Ishikawa (cell line): ENCODE measurements around the gene ERP29.

ENCODE experiments used
- CEBPB ChIP-seq: IDR thresholded peaks from 2 replicates; pipeline ENCODE4 v1.6.1; 2012
- CREB1 ChIP-seq: IDR thresholded peaks from 2 replicates; pipeline ENCODE4 v1.6.1; 2012; ENCODE audit warnings: low read depth
- EGR1 ChIP-seq: IDR thresholded peaks from 2 replicates; pipeline ENCODE4 v1.6.1; 2012
- EP300 ChIP-seq: IDR thresholded peaks from 2 replicates; pipeline ENCODE4 v1.6.1; 2012; ENCODE audit warnings: borderline replicate concordance
- FOXM1 ChIP-seq: IDR thresholded peaks from 2 replicates; pipeline ENCODE4 v1.6.1; 2012; ENCODE audit warnings: low read depth, borderline replicate concordance
- NFIC ChIP-seq: IDR thresholded peaks from 2 replicates; pipeline ENCODE4 v1.6.1; 2012
- RAD21 ChIP-seq: IDR thresholded peaks from 2 replicates; pipeline ENCODE4 v1.6.1; 2012; ENCODE audit warnings: low read depth
- TAF1 ChIP-seq: IDR thresholded peaks from 2 replicates; pipeline ENCODE4 v1.6.1; 2012; ENCODE audit warnings: low read depth, mild to moderate bottlenecking
- TCF12 ChIP-seq: IDR thresholded peaks from 2 replicates; pipeline ENCODE4 v1.6.1; 2012; ENCODE audit warnings: low read depth
- TEAD4 ChIP-seq: IDR thresholded peaks from 2 replicates; pipeline ENCODE4 v1.6.1; 2012
- USF1 ChIP-seq: IDR thresholded peaks from 2 replicates; pipeline ENCODE4 v1.6.1; 2012
- YY1 ChIP-seq: IDR thresholded peaks from 2 replicates; pipeline ENCODE4 v1.6.1; 2012; ENCODE audit warnings: low read depth
- ZBTB7A ChIP-seq: IDR thresholded peaks from 2 replicates; pipeline ENCODE4 v1.6.1; 2012; ENCODE audit warnings: low read depth
- TF ChIP-seq, protein P1 (sequence below): IDR thresholded peaks from 2 replicates; pipeline ENCODE4 v1.6.1; 2012
- TF ChIP-seq, protein P2 (sequence below): IDR thresholded peaks from 2 replicates; pipeline ENCODE4 v1.6.1; 2012; ENCODE audit warnings: low read depth, mild to moderate bottlenecking

The ERP29 gene

DNA sequence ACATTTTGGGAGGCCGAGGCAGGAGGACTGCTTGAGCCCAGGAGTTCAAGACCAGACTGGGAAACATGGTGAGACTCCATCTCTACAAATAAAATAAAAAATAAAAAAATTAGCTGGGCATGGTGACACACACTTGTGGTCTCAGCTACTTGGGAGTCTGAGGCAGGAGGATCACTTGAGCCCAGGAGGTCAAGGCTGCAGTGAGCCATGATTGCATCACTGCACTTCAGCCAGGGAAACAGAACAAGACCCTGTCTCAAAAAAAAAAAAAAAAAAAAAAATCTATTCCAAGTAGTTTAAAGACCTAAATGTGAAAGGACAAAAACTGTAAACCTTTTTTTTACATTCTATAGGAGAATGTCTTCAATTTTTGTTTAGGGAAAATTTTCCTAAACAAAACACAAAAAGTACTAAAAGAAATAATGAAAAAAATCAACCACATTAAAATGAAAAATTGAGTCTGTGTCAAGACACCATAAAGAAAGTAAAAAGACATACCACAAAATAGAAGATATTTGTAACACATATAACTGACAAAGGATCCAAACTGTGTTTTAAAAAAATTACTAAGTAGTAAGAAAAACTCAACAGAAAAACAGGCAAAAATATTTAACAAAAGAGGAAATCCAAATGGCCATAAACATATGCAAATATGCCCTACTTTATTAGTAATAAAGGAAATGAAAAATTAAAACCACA, 17.3 kb upstream of the ERP29 start:
- TF ChIP-seq YY1 (no peak), CREB1 (no peak), TEAD4 (no peak), EP300 (no peak), CEBPB (no peak), EGR1 (no peak), USF1 (no peak), ZBTB7A (no peak), TCF12 (no peak), TAF1 (no peak), RAD21 (no peak), FOXM1 (no peak), NFIC (no peak)
- TF ChIP-seq, protein P1, sequence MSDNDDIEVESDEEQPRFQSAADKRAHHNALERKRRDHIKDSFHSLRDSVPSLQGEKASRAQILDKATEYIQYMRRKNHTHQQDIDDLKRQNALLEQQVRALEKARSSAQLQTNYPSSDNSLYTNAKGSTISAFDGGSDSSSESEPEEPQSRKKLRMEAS = no peak
- TF ChIP-seq, protein P2, sequence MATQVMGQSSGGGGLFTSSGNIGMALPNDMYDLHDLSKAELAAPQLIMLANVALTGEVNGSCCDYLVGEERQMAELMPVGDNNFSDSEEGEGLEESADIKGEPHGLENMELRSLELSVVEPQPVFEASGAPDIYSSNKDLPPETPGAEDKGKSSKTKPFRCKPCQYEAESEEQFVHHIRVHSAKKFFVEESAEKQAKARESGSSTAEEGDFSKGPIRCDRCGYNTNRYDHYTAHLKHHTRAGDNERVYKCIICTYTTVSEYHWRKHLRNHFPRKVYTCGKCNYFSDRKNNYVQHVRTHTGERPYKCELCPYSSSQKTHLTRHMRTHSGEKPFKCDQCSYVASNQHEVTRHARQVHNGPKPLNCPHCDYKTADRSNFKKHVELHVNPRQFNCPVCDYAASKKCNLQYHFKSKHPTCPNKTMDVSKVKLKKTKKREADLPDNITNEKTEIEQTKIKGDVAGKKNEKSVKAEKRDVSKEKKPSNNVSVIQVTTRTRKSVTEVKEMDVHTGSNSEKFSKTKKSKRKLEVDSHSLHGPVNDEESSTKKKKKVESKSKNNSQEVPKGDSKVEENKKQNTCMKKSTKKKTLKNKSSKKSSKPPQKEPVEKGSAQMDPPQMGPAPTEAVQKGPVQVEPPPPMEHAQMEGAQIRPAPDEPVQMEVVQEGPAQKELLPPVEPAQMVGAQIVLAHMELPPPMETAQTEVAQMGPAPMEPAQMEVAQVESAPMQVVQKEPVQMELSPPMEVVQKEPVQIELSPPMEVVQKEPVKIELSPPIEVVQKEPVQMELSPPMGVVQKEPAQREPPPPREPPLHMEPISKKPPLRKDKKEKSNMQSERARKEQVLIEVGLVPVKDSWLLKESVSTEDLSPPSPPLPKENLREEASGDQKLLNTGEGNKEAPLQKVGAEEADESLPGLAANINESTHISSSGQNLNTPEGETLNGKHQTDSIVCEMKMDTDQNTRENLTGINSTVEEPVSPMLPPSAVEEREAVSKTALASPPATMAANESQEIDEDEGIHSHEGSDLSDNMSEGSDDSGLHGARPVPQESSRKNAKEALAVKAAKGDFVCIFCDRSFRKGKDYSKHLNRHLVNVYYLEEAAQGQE = no peak

DNA sequence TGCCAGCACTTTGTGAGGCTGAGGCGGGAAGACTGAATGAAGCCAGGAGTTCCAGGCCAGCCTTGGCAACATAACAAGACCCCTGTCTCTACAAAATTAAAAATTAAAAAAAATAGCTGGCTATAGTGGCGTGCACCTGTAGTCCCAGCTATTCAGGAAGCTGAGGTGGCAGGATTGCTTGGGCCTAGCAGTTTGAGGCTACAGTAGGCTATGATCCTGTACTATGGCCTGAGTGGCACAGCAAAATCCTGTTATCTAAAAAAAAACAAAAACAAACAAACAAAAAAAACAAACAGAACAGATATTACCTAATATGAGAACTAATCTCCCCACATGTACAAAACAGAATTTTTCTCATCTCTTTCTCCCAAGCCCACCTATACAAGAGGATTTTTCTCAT, 15.9 kb upstream of the ERP29 start:
- TF ChIP-seq TEAD4 = no peak
- TF ChIP-seq TAF1 = no peak
- no peak for TF ChIP-seq FOXM1
- no peak for TF ChIP-seq EP300
- TF ChIP-seq EGR1 = no peak
- TF ChIP-seq NFIC = no peak
- no peak for TF ChIP-seq TCF12
- TF ChIP-seq RAD21 = no peak
- no peak for TF ChIP-seq YY1

- no peak for TF ChIP-seq RAD21
- TF ChIP-seq, protein P2 = no peak
Measured at GRCh38 chr12:111998015-111998414, 15.2 kb upstream of the ERP29 start.

DNA sequence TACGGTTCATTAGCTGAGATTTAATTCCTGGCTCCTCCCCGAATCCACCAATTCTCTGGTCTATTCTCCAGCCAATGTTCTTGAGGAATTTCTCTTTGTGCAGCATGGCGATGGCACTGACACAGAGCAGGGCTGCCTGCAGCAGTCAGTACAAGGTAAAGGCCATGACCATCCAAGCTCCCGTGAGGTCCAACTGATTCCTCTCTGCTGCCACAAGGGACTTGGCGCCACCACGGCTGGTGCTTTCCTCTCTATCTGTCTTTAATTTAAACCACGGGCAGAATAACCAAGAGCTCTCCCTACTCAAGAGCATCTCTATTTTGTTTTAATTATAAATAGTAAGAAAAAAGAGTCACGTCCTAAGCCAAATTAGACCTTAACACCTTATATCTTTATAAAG, 12.4 kb upstream of the ERP29 start:
- TF ChIP-seq ZBTB7A = no peak
- TF ChIP-seq YY1 = no peak
- TF ChIP-seq, protein P2 = no peak
- no peak for TF ChIP-seq CREB1
- TF ChIP-seq TCF12 = no peak
- TF ChIP-seq EP300 = no peak

GRCh38 chr12:112001576-112001975, 11.7 kb upstream of the ERP29 start:
- no peak for TF ChIP-seq EGR1
- TF ChIP-seq TAF1 = no peak
- no peak for TF ChIP-seq USF1
- no peak for TF ChIP-seq FOXM1

DNA sequence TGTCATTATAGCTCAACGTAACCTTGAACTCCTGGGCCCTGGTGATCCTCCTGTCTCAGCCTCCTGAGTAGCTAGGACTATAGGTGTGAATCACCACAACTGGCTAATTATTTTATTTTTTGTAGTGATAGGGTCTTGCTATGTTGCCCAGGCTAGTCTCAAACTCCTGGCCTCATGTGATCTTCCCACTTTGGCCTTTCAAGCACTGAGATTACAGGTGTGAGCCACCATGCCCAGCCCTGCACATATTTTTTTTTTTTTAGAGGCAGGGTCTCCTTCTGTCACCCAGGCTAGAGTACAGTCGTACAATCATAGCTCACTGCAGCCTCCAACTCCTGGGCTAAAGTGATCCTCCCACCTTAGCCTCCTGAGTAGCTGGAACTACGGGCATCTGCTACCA, 9.2 kb upstream of the ERP29 start:
- TF ChIP-seq YY1 (no peak), ZBTB7A (no peak), TEAD4 (no peak), EP300 (no peak), FOXM1 (no peak), TCF12 (no peak), CEBPB (no peak), RAD21 (no peak), EGR1 (no peak), TAF1 (no peak), NFIC (no peak), CREB1 (no peak)
- TF ChIP-seq, protein P2 = no peak
- TF ChIP-seq, protein P1 = no peak
